ENCODE data around the gene EPHA6.

Gene EPHA6

GRCh38 chr3:97636465-97636864 lies 822.1 kb downstream of the EPHA6 start:
- ChIA-PET POLR2A (no interaction called here), CTCF (no interaction called here)
- TF ChIP-seq FOXK2 (IDR thresholded peaks at IDR 0.05) (no peak), BHLHE40 (IDR thresholded peaks at IDR 0.05; ENCODE audit: borderline replicate concordance) (no peak), CTBP1 (IDR thresholded peaks at IDR 0.05; ENCODE audit: borderline replicate concordance) (no peak), ELF4 (IDR thresholded peaks at IDR 0.05) (no peak), SP1 (IDR thresholded peaks at IDR 0.05) (no peak), TARDBP (IDR thresholded peaks at IDR 0.05) (no peak), ARNT (IDR thresholded peaks at IDR 0.05) (no peak), LEF1 (IDR thresholded peaks at IDR 0.05; ENCODE audit: borderline replicate concordance) (no peak), SUZ12 (IDR thresholded peaks at IDR 0.05) (no peak)
- no peak for DNase-seq (ENCODE audit: extremely low spot score)

DNA sequence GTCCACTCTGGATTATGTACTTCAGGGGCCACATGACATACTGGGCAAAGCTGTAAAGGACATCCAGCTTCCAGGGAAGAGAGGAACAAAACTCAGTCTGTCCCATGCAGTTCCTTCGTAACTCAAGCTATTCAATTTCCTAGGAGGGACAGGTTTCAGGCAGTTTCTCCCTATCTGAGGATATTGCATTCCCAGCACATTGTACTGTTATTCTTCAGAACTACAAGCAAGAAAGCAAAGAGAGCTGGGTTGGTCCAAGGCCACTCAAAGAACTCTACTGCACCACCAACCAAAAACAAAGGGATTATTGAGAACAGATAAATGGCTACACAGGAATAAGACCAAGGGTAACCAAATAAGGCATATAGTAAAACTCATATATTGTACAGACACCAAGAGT lies 832.5 kb downstream of the EPHA6 start:
- DNase-seq (ENCODE audit: extremely low spot score), result no peak
- no peak for TF ChIP-seq SUZ12 (IDR thresholded peaks at IDR 0.05)
- no peak for TF ChIP-seq CTBP1 (IDR thresholded peaks at IDR 0.05; ENCODE audit: borderline replicate concordance)
- no peak for TF ChIP-seq LEF1 (IDR thresholded peaks at IDR 0.05; ENCODE audit: borderline replicate concordance)
- no peak for TF ChIP-seq PKNOX1 (IDR thresholded peaks at IDR 0.05)
- TF ChIP-seq HDGF (IDR thresholded peaks at IDR 0.05; ENCODE audit: borderline replicate concordance), result no peak
- TF ChIP-seq FOXM1 (IDR thresholded peaks at IDR 0.05; ENCODE audit: borderline replicate concordance), result no peak
- no peak for TF ChIP-seq ZNF384 (IDR thresholded peaks at IDR 0.05)
- TF ChIP-seq FOXK2 (IDR thresholded peaks at IDR 0.05), result no peak
- no peak for TF ChIP-seq ELF4 (IDR thresholded peaks at IDR 0.05)
- TF ChIP-seq BHLHE40 (IDR thresholded peaks at IDR 0.05; ENCODE audit: borderline replicate concordance), result no peak
- TF ChIP-seq FOXA1 (IDR thresholded peaks at IDR 0.05), result no peak
- TF ChIP-seq ARNT (IDR thresholded peaks at IDR 0.05), result no peak
- TF ChIP-seq L3MBTL2 (conservative IDR thresholded peaks at IDR 0.05), result no peak
- no peak for TF ChIP-seq SP1 (IDR thresholded peaks at IDR 0.05)
- TF ChIP-seq NFRKB (IDR thresholded peaks at IDR 0.05), result no peak
- no peak for TF ChIP-seq TARDBP (IDR thresholded peaks at IDR 0.05)
- CTCF ChIA-PET, result no interaction called here
- POLR2A ChIA-PET, result no interaction called here

DNA sequence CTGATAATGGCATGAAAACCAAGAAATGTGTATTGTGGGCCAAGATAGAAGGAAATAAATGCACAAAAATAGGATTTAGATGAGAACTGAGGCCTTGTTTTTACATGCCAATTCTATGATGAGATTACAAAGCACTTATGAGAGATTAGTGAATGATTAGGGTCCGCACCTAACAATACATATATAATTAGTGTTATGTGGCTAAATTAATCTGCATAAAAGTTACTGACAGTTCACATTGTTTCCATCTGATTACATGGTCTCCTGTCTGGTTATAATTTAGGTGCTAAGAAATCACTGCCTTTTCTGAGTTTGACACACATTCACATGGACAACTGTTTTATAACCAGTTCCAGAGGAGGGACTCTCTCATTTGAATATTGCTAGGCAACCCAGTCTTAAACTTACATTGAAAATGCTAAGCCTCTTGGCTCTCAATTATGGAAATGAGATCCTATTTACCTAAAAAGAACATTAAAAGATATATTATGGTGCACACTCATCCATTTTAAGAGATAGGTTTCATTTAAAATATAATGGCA lies 833.1 kb downstream of the EPHA6 start:
- no peak for TF ChIP-seq L3MBTL2 (conservative IDR thresholded peaks at IDR 0.05)
- no peak for TF ChIP-seq FOXA1 (IDR thresholded peaks at IDR 0.05)
- TF ChIP-seq NFRKB (IDR thresholded peaks at IDR 0.05), result no peak
- no peak for TF ChIP-seq SUZ12 (IDR thresholded peaks at IDR 0.05)
- TF ChIP-seq PKNOX1 (IDR thresholded peaks at IDR 0.05), result no peak
- TF ChIP-seq TARDBP (IDR thresholded peaks at IDR 0.05), result no peak
- no peak for TF ChIP-seq BHLHE40 (IDR thresholded peaks at IDR 0.05; ENCODE audit: borderline replicate concordance)
- no peak for TF ChIP-seq FOXM1 (IDR thresholded peaks at IDR 0.05; ENCODE audit: borderline replicate concordance)
- no peak for TF ChIP-seq ARNT (IDR thresholded peaks at IDR 0.05)
- TF ChIP-seq FOXK2 (IDR thresholded peaks at IDR 0.05), result no peak
- no peak for TF ChIP-seq CTBP1 (IDR thresholded peaks at IDR 0.05; ENCODE audit: borderline replicate concordance)
- no peak for TF ChIP-seq LEF1 (IDR thresholded peaks at IDR 0.05; ENCODE audit: borderline replicate concordance)
- ChIA-PET POLR2A (no interaction called here), CTCF (no interaction called here)
- DNase-seq (ENCODE audit: extremely low spot score), result no peak

DNA sequence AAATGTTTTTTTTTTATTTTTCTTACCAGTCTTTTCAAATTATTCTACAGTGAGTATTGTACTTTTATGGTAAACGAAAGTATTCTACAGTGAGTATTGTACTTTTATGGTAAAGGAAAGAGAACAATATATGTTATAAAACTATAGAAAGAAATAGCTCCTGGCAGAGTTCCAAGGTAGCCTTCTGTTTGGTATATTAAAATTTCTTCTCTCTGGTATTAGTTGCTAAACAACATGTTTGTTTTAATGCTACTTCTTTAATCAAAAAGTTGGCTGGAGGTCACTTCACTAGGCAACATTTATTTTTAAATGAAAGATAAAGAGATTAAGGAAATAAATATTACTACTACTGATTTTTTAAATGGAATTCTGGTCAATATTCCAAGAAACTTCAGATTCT lies 841.6 kb downstream of the EPHA6 start:
- ChIA-PET POLR2A (no interaction called here), CTCF (no interaction called here)
- no peak for DNase-seq (ENCODE audit: extremely low spot score)
- TF ChIP-seq NFRKB (IDR thresholded peaks at IDR 0.05) (no peak), ZNF384 (IDR thresholded peaks at IDR 0.05) (no peak), HDGF (IDR thresholded peaks at IDR 0.05; ENCODE audit: borderline replicate concordance) (no peak), BHLHE40 (IDR thresholded peaks at IDR 0.05; ENCODE audit: borderline replicate concordance) (no peak), L3MBTL2 (conservative IDR thresholded peaks at IDR 0.05) (no peak), LEF1 (IDR thresholded peaks at IDR 0.05; ENCODE audit: borderline replicate concordance) (no peak), FOXA1 (IDR thresholded peaks at IDR 0.05) (no peak), FOXK2 (IDR thresholded peaks at IDR 0.05) (no peak), SUZ12 (IDR thresholded peaks at IDR 0.05) (no peak), ARNT (IDR thresholded peaks at IDR 0.05) (no peak), PKNOX1 (IDR thresholded peaks at IDR 0.05) (no peak), TARDBP (IDR thresholded peaks at IDR 0.05) (no peak), ELF4 (IDR thresholded peaks at IDR 0.05) (no peak), CTBP1 (IDR thresholded peaks at IDR 0.05; ENCODE audit: borderline replicate concordance) (no peak)

GRCh38 chr3:97656638-97657037 lies 842.2 kb downstream of the EPHA6 start:
- TF ChIP-seq ZNF384 (IDR thresholded peaks at IDR 0.05) (no peak), ELF4 (IDR thresholded peaks at IDR 0.05) (no peak), SUZ12 (IDR thresholded peaks at IDR 0.05) (no peak)
- DNase-seq (ENCODE audit: extremely low spot score), result no peak
- ChIA-PET CTCF (no interaction called here), POLR2A (no interaction called here)

GRCh38 chr3:97658668-97659285 lies 844.4 kb downstream of the EPHA6 start:
- peak; percentile 30 for DNase-seq (ENCODE audit: extremely low spot score)
- CTCF ChIA-PET, result no interaction called here

More at GRCh38 chr3:97658668-97659285, 844.4 kb downstream of the EPHA6 start:
- POLR2A ChIA-PET, result no interaction called here
- no peak for TF ChIP-seq ELF4 (IDR thresholded peaks at IDR 0.05)
- no peak for TF ChIP-seq HDGF (IDR thresholded peaks at IDR 0.05; ENCODE audit: borderline replicate concordance)
- no peak for TF ChIP-seq CTBP1 (IDR thresholded peaks at IDR 0.05; ENCODE audit: borderline replicate concordance)
- no peak for TF ChIP-seq TARDBP (IDR thresholded peaks at IDR 0.05)
- TF ChIP-seq BHLHE40 (IDR thresholded peaks at IDR 0.05; ENCODE audit: borderline replicate concordance), result no peak
- no peak for TF ChIP-seq ZNF384 (IDR thresholded peaks at IDR 0.05)
- no peak for TF ChIP-seq SUZ12 (IDR thresholded peaks at IDR 0.05)
- no peak for TF ChIP-seq SP1 (IDR thresholded peaks at IDR 0.05)
- no peak for TF ChIP-seq FOXA1 (IDR thresholded peaks at IDR 0.05)
- TF ChIP-seq FOXM1 (IDR thresholded peaks at IDR 0.05; ENCODE audit: borderline replicate concordance), result no peak
- no peak for TF ChIP-seq PKNOX1 (IDR thresholded peaks at IDR 0.05)
- TF ChIP-seq FOXK2 (IDR thresholded peaks at IDR 0.05), result no peak
- TF ChIP-seq ARNT (IDR thresholded peaks at IDR 0.05), result no peak
- no peak for TF ChIP-seq NFRKB (IDR thresholded peaks at IDR 0.05)
- no peak for TF ChIP-seq L3MBTL2 (conservative IDR thresholded peaks at IDR 0.05)
- TF ChIP-seq LEF1 (IDR thresholded peaks at IDR 0.05; ENCODE audit: borderline replicate concordance), result no peak

All from HEK293T (cell line).